H1 (cell line): ENCODE results near the gene WBP1. TPM values are rescaled to one million over a fixed set of nuclear protein-coding genes. Genes with fewer than 3 reads are reported as not detected.

ENCODE experiments used
- CTCF ChIA-PET: fragments of 300-600 bp; sonication (Branson Sonifier 250); formaldehyde crosslinking; loops from one replicate; lab custom pipeline; 2021; ENCODE audit not compliant: partially characterized antibody; lab: Charles Lee
- POLR2A ChIA-PET: fragments of 300-600 bp; sonication (Branson Sonifier 250); formaldehyde crosslinking; loops from one replicate; lab custom pipeline; 2021; ENCODE audit warnings: inconsistent platforms; ENCODE audit not compliant: partially characterized antibody; lab: Charles Lee
- DNase-seq, 2 experiments: peaks; one replicate each; pipeline versions ENCODE4 v3.0.0 to v3.0.0-alpha.2; 2010 to 2022; ENCODE audit warnings: low spot score in 2 of 2, low read depth in 1 of 2, mixed read lengths in 1 of 2
- FAIRE-seq: peaks from 2 replicates; lab custom pipeline; 2011; peaks lifted over from hg19 to GRCh38; lab: Jason Lieb, UNC
- H2AFZ ChIP-seq: 2 replicates; pipeline ENCODE4 v1.8.1; 2012; ENCODE audit warnings: low read length, inconsistent platforms
- H2AK5ac ChIP-seq: 2 replicates; pipeline ENCODE4 v1.6.1; 2013; ENCODE audit warnings: low read depth, low read length
- H2BK120ac ChIP-seq: replicated peaks from 2 replicates; pipeline ENCODE3; 2013; ENCODE audit warnings: low read depth, low read length, inconsistent platforms
- H2BK12ac ChIP-seq: 2 replicates; pipeline ENCODE4 v1.6.1; 2013; ENCODE audit warnings: low read depth, low read length
- H2BK15ac ChIP-seq: 2 replicates; pipeline ENCODE4 v1.6.1; 2013; ENCODE audit warnings: low read length
- H2BK20ac ChIP-seq: 2 replicates; pipeline ENCODE4 v1.6.1; 2013; ENCODE audit warnings: low read length
- H2BK5ac ChIP-seq: 2 replicates; pipeline ENCODE4 v1.6.1; 2013; ENCODE audit warnings: low read depth, low read length
- H3K14ac ChIP-seq: 2 replicates; pipeline ENCODE4 v1.6.1; 2013; ENCODE audit warnings: inconsistent platforms; ENCODE audit not compliant: insufficient read length
- H3K18ac ChIP-seq: 2 replicates; pipeline ENCODE4 v1.6.1; 2013; ENCODE audit warnings: low read length; ENCODE audit errors: extremely low read depth
- H3K23ac ChIP-seq: 2 replicates; pipeline ENCODE4 v1.6.1; 2013; ENCODE audit warnings: inconsistent platforms; ENCODE audit not compliant: insufficient read length
- H3K23me2 ChIP-seq: 2 replicates; pipeline ENCODE4 v1.6.1; 2013; ENCODE audit warnings: low read depth, low read length
- H3K27ac ChIP-seq: 2 replicates; pipeline ENCODE4 v1.6.1; 2011; ENCODE audit warnings: low read depth, low read length, inconsistent platforms
- H3K27me3 ChIP-seq, 4 experiments: replicated peaks in 1 of 4; 1 replicate in 1 of 4; 2 replicates in 3 of 4; pipeline versions ENCODE4 v1.6.1 to v1.8.1; 2011 to 2013; ENCODE audit warnings: low read length in 3 of 4, mild to moderate bottlenecking in 3 of 4, inconsistent platforms in 2 of 4, mixed read lengths in 2 of 4, moderate library complexity in 1 of 4; ENCODE audit not compliant: control insufficient read depth in 3 of 4, insufficient read depth in 3 of 4; ENCODE audit errors: extremely low read depth in 1 of 4
- H3K36me3 ChIP-seq, 4 experiments: 2 replicates each; pipeline versions ENCODE4 v1.6.1 to v1.8.1; 2011 to 2013; ENCODE audit warnings: mild to moderate bottlenecking in 4 of 4, low read length in 3 of 4, moderate library complexity in 2 of 4, control low read depth in 1 of 4, inconsistent platforms in 1 of 4; ENCODE audit not compliant: insufficient read depth in 4 of 4, control insufficient read depth in 2 of 4
- H3K4ac ChIP-seq: replicated peaks from 2 replicates; pipeline ENCODE3; 2013; ENCODE audit warnings: low read length, low read depth, mixed read lengths, inconsistent platforms; ENCODE audit not compliant: insufficient read length
- H3K4me1 ChIP-seq, 4 experiments: replicated peaks in 1 of 4; 1 replicate in 1 of 4; 2 replicates in 3 of 4; pipeline versions ENCODE4 v1.6.1 to v1.8.1; 2011 to 2013; ENCODE audit warnings: low read length in 3 of 4, inconsistent platforms in 2 of 4, mixed read lengths in 1 of 4; ENCODE audit not compliant: insufficient read depth in 4 of 4, control insufficient read depth in 3 of 4
- H3K4me2 ChIP-seq, 2 experiments: 2 replicates each; pipeline versions ENCODE4 v1.6.1 to v1.8.1; 2011 to 2013; ENCODE audit warnings: low read depth in 2 of 2, low read length in 2 of 2, control low read depth in 1 of 2, inconsistent platforms in 1 of 2, mild to moderate bottlenecking in 1 of 2; ENCODE audit not compliant: insufficient read depth in 1 of 2
- H3K4me3 ChIP-seq, 4 experiments: fragments of 200-600, 300-600 bp in 1 of 4; sonication (generic), shearing (Covaris generic), sonication (Bioruptor Twin) in 1 of 4; 2 replicates each; pipeline versions ENCODE4 v1.5.1 to v1.8.1; 2011 to 2016; ENCODE audit warnings: low read length in 4 of 4, low read depth in 3 of 4, control low read depth in 2 of 4, inconsistent platforms in 2 of 4, mild to moderate bottlenecking in 2 of 4, mixed read lengths in 1 of 4, moderate library complexity in 1 of 4; ENCODE audit not compliant: insufficient read depth in 2 of 4; ENCODE audit errors: extremely low read depth in 1 of 4
- H3K56ac ChIP-seq: replicated peaks from 2 replicates; pipeline ENCODE3; 2013; ENCODE audit warnings: low read depth, mild to moderate bottlenecking, mixed read lengths, low read length, inconsistent platforms; ENCODE audit not compliant: insufficient read length
- H3K79me1 ChIP-seq: 2 replicates; pipeline ENCODE4 v1.6.1; 2013; ENCODE audit warnings: low read depth, low read length, control low read depth
- H3K79me2 ChIP-seq, 2 experiments: 2 replicates each; pipeline versions ENCODE4 v1.6.1 to v1.8.1; 2012 to 2013; ENCODE audit warnings: low read length in 2 of 2, mild to moderate bottlenecking in 2 of 2, inconsistent platforms in 1 of 2; ENCODE audit not compliant: insufficient read depth in 2 of 2, control insufficient read depth in 1 of 2
- H3K9ac ChIP-seq, 4 experiments: replicated peaks in 1 of 4; 1 replicate in 1 of 4; 2 replicates in 3 of 4; pipeline versions ENCODE4 v1.6.1 to v1.8.1; 2011 to 2013; ENCODE audit warnings: low read depth in 3 of 4, low read length in 3 of 4, control low read depth in 2 of 4, mild to moderate bottlenecking in 2 of 4, moderate library complexity in 2 of 4, inconsistent platforms in 1 of 4; ENCODE audit errors: extremely low read depth in 1 of 4
- H3K9me3 ChIP-seq, 2 experiments: 2 replicates each; pipeline versions ENCODE4 v1.6.1 to v1.8.1; 2012 to 2013; ENCODE audit warnings: mild to moderate bottlenecking in 2 of 2, moderate library complexity in 2 of 2, control low read depth in 1 of 2, inconsistent platforms in 1 of 2, low read depth in 1 of 2, low read length in 1 of 2, mixed read lengths in 1 of 2; ENCODE audit not compliant: insufficient read depth in 2 of 2
- H4K20me1 ChIP-seq, 2 experiments: replicated peaks in 1 of 2; 2 replicates each; pipeline versions ENCODE3 to v1.8.1; 2011 to 2013; ENCODE audit warnings: inconsistent platforms in 2 of 2, low read length in 2 of 2, mild to moderate bottlenecking in 1 of 2; ENCODE audit not compliant: insufficient read depth in 2 of 2, control insufficient read depth in 1 of 2
- H4K5ac ChIP-seq: 2 replicates; pipeline ENCODE4 v1.6.1; 2013; ENCODE audit warnings: low read length, low read depth, mixed read lengths, inconsistent platforms; ENCODE audit not compliant: insufficient read length
- H4K8ac ChIP-seq: 2 replicates; pipeline ENCODE4 v1.8.0; 2013; ENCODE audit warnings: mild to moderate bottlenecking, moderate library complexity, low read length, inconsistent platforms; ENCODE audit not compliant: insufficient read depth; ENCODE audit errors: extremely low read depth
- H4K91ac ChIP-seq: replicated peaks from 2 replicates; pipeline ENCODE3; 2013; ENCODE audit warnings: low read length, mixed read lengths, inconsistent platforms; ENCODE audit not compliant: insufficient read length
- BRCA1 ChIP-seq: IDR thresholded peaks from 2 replicates; pipeline ENCODE4 v1.6.1; 2012; ENCODE audit warnings: low read depth, low read length, improper control_type of control experiment
- CREB1 ChIP-seq: IDR thresholded peaks from 2 replicates; pipeline ENCODE4 v1.6.1; 2012; ENCODE audit warnings: inconsistent platforms
- CTBP2 ChIP-seq: IDR thresholded peaks from 2 replicates; pipeline ENCODE4 v1.7.0; 2011; ENCODE audit warnings: borderline replicate concordance, mild to moderate bottlenecking, moderate library complexity, mixed read lengths, low read length; ENCODE audit not compliant: insufficient read depth, insufficient read length
- GTF2F1 ChIP-seq: IDR thresholded peaks from 2 replicates; pipeline ENCODE4 v1.6.1; 2012; ENCODE audit warnings: low read depth, low read length, improper control_type of control experiment, borderline replicate concordance
- KDM5A ChIP-seq: fragments of 200-600 bp; IDR thresholded peaks from 2 replicates; pipeline ENCODE4 v1.7.1; 2012; ENCODE audit warnings: mild to moderate bottlenecking, low read length, inconsistent platforms, mixed read lengths
- POLR2AphosphoS5 ChIP-seq: IDR thresholded peaks from 2 replicates; pipeline ENCODE4 v1.6.1; 2011; ENCODE audit warnings: low read depth, low read length
- SIRT6 ChIP-seq: IDR thresholded peaks from one replicate; pipeline ENCODE4 v1.7.1; 2012; ENCODE audit warnings: low read length, inconsistent platforms
- SIX5 ChIP-seq: IDR thresholded peaks from 2 replicates; pipeline ENCODE4 v1.6.1; 2011; ENCODE audit warnings: mild to moderate bottlenecking, low read depth, low read length
- SP4 ChIP-seq: IDR thresholded peaks from 2 replicates; pipeline ENCODE4 v1.6.1; 2012; ENCODE audit warnings: low read length, inconsistent platforms
- SUZ12 ChIP-seq: fragments of 200-600 bp; sonication (generic); IDR thresholded peaks from 2 replicates; pipeline ENCODE4 v1.6.1; 2012; ENCODE audit warnings: mild to moderate bottlenecking, inconsistent platforms, low read length, moderate library complexity, mixed read lengths
- YY1 ChIP-seq: IDR thresholded peaks from 2 replicates; pipeline ENCODE4 v1.6.1; 2011; ENCODE audit warnings: low read depth, mild to moderate bottlenecking, low read length
- WGBS, 2 experiments: shearing (Covaris generic) in 1 of 2; methylation state at CpG; one replicate each; pipeline versions ENCODE4 v1.1.6 to v1.1.7; 2013 to 2015; ENCODE audit warnings: low lambda C conversion rate in 2 of 2, mixed read lengths in 2 of 2, inconsistent platforms in 1 of 2, low coverage in 1 of 2, missing lambda C conversion rate in 1 of 2; ENCODE audit not compliant: insufficient replicate concordance in 2 of 2, insufficient coverage in 1 of 2, insufficient read length in 1 of 2; ENCODE audit errors: extremely low coverage in 1 of 2, missing lambda C conversion rate in 1 of 2; 5-methylcytosine and 5-hydroxymethylcytosine counted together
- polyA plus RNA-seq, 7 experiments: library from polyadenylated mRNA; depleted of rRNA in 3 of 7; stranded (reverse) in 5 of 7; unstranded in 2 of 7; fragments of >200 nt in 5 of 7; fragments of 200-250 nt in 2 of 7; gene quantifications; 1 replicate in 5 of 7; 2 replicates in 1 of 7; 4 replicates in 1 of 7; pipeline versions ENCODE4 v1.2.1 to v1.2.3, GENCODE V29; 2011 to 2013; ENCODE audit warnings: missing spikeins in 2 of 7, mixed read lengths in 2 of 7
- total RNA-seq: library from RNA; stranded (reverse); fragmentation: NEBNext Ultra II Directional; extraction: Animal tissue kit (Norgen Biotek cat#: 25700); gene quantifications from 2 replicates; pipeline ENCODE4 v1.2.1, GENCODE V29; 2021

The WBP1 gene
- total and polyA plus RNA-seq, 2 of the 8 experiments (the other 6 are each of a cell fraction or from before 2014, with no cell fraction given): 57.2 to 190 TPM

- H2AK5ac ChIP-seq: no peak overlapping the region
- H2AFZ ChIP-seq: no peak overlapping the region
- H4K91ac ChIP-seq: no peak overlapping the region
- H3K23me2 ChIP-seq: no peaks in the 10 kb centered on the region
- H3K23ac ChIP-seq: no peak overlapping the region
- CTCF ChIA-PET: interaction anchor here (1.0 to 6.9 kb wide), 5 partner anchors 11 to 97 kb away, joined by 3 to 37 read pairs (median 7); partner anchors contain the start of genes INO80B and LBX2
- H4K20me1 ChIP-seq: peaks cover 2 to 9% of the 10 kb centered on the region in 2 experiments
- H3K14ac ChIP-seq: no peak overlapping the region
- peaks cover 7 to 22% (median 18%) of the 10 kb centered on the region in 4 experiments for H3K36me3 ChIP-seq
- H2BK120ac ChIP-seq: no peak overlapping the region
- H4K5ac ChIP-seq: no peak overlapping the region
- no peak overlapping the region for H3K4me3 ChIP-seq
- H2BK15ac ChIP-seq: no peak overlapping the region
- FAIRE-seq: no peak
- no peaks in the 10 kb centered on the region for H3K79me2 ChIP-seq
- no peak overlapping the region for H4K8ac ChIP-seq
- H3K4me1 ChIP-seq: no peaks in the 10 kb centered on the region
- H3K27ac ChIP-seq: no peak overlapping the region
- no peaks in the 10 kb centered on the region for H3K79me1 ChIP-seq
- POLR2A ChIA-PET: interaction anchor here (0.9 to 2.9 kb wide), 5 partner anchors 10 to 42 kb away, joined by 3 to 10 read pairs (median 4); partner anchors contain the start of genes LBX2 and PCGF1
- H2BK20ac ChIP-seq: no peak overlapping the region
- TF ChIP-seq CTBP2: no peak
- no peak for TF ChIP-seq SIX5
- no peak for TF ChIP-seq CREB1
- no peak for TF ChIP-seq YY1
- TF ChIP-seq BRCA1: no peak
- no peak for TF ChIP-seq SUZ12
- no peak for TF ChIP-seq SP4
- no peak for TF ChIP-seq SIRT6
- TF ChIP-seq POLR2AphosphoS5: no peak
- TF ChIP-seq KDM5A: no peak
- TF ChIP-seq GTF2F1: no peak
- H2BK5ac ChIP-seq: no peak overlapping the region
- H3K27me3 ChIP-seq: peaks cover 0 to under 1% (median under 1%) of the 10 kb centered on the region in 4 experiments; a peak in 3 of 7 replicates
- H3K9ac ChIP-seq: no peak overlapping the region
- DNase-seq: no peak
- no peak overlapping the region for H3K4ac ChIP-seq
- H2BK12ac ChIP-seq: no peak overlapping the region
- no peak overlapping the region for H3K56ac ChIP-seq
- no peak overlapping the region for H3K4me2 ChIP-seq
- H3K18ac ChIP-seq: no peak overlapping the region
- no peaks in the 10 kb centered on the region for H3K9me3 ChIP-seq
- 92% methylated on average over 5 of the region's 9 CpGs; no CpG with 5 or more reads in 1 of the 2 experiments for WGBS, 2 experiments
Measured at GRCh38 chr2:74489906-74490305, 31.7 kb downstream of the WBP1 start.
